COR-L47 (cell line): ENCODE measurements around the gene KCNIP1.

ENCODE experiments used
- DNase-seq: peaks from one replicate; lab custom pipeline; 2025; lab: John Stamatoyannopoulos, UW

The KCNIP1 gene

DNA sequence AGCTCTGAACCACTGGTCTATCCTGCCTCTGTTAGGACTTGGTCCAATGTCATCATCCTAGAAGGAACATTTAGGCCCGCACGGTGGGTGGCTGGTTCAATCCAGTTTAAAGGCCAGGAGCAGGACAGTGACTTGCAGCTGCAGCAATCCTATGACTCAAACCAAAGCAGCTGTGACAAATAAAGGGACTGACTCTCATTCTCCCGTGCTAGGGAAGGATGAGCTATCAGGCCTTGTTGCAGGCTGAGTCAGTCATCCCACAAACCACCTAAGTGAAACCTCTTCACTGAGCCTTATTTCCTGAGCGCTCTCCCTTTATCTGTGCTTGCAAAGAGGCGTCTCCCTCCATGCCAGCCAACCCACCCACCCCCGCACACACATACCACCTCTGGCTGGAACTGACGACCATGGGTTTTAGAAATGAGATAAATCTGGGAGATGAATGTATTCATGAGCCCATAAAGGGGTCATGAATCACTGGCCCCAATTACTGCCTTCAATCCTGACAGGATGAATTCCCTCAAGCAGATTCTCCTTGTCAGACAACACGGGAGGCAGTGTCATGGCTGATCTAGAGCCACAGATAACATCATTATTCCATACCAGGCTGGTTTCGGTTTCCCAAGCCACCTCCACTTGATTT lies 93.4 kb downstream of the KCNIP1 start:
- no peak for DNase-seq

DNA sequence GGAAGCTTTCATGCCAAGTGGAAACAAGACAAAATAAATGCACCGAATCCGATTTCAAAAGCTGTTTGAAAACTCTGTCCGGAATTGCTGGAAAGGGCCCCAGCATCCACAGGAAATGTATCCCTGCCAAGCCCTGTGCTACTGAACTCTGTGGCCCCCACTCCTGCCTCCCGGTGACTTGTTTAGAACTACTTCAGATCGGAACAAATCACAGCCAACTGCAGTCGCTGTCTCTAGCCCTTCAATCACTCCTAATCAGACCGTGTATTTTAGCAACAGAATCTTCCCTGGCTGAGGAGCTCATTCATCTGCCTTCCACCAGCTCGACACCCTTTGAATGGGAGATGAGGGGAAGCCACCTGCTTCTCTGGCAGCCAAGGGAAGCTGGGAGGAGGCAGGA lies 94.1 kb downstream of the KCNIP1 start:
- DNase-seq: no peak

DNA sequence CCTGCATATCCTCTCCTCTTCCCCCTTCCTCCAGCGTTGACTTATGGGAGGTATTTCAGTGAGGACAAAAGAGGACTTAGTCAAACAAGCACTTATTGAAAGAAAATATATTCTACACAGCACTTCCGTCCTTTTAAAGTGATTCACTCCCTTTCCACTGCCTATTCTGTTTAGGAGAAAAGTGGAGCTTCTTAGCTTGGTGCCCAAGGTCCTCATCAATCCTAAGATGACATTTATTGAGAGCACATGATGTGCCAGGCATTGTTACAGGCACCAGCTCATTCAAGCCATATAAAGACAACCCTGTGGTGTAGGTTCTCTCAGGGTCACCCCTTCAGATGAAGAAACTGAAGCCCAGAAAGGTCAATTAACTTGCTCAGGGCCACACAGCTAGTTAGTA lies 95.9 kb downstream of the KCNIP1 start:
- DNase-seq: no peak

DNA sequence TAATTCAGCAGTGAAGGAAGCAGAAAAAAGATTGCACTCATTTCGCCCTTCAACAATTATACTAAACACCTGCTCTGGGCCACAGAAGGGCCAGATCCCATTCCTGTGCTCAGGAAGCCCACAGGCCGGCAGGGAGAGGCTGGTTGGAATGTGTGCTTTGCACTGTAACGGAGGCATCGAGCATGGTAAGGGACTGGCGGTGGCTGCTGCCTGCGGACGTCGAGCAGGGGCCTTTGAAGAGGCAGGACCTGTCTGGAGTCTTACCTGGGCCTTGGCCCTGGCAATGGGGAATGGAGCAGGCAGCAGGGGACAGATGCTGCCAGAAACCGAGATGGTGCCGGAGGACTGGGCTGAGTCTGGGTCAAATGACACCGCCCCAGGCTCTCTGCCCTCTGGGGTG lies 97.8 kb downstream of the KCNIP1 start:
- no peak for DNase-seq

DNA sequence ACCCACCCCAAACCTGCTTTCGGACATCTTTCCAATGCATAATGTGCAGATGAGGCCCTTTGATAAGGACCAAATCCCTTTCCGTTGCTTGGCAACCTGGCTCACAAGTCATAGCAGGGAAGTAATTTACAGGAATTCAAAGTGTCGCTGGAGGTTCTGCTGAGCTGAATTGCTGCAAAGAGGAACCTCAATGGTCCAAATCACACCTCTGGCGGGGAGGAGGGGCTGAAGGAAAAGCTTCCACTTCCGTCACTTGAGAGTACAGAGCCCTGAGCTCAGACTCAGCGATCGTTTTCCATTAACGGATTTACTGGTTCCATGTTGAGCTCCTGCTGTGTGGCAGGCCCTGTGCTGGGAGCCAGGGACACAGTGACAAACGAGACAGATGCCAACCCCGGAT lies 99.3 kb downstream of the KCNIP1 start:
- no peak for DNase-seq

DNA sequence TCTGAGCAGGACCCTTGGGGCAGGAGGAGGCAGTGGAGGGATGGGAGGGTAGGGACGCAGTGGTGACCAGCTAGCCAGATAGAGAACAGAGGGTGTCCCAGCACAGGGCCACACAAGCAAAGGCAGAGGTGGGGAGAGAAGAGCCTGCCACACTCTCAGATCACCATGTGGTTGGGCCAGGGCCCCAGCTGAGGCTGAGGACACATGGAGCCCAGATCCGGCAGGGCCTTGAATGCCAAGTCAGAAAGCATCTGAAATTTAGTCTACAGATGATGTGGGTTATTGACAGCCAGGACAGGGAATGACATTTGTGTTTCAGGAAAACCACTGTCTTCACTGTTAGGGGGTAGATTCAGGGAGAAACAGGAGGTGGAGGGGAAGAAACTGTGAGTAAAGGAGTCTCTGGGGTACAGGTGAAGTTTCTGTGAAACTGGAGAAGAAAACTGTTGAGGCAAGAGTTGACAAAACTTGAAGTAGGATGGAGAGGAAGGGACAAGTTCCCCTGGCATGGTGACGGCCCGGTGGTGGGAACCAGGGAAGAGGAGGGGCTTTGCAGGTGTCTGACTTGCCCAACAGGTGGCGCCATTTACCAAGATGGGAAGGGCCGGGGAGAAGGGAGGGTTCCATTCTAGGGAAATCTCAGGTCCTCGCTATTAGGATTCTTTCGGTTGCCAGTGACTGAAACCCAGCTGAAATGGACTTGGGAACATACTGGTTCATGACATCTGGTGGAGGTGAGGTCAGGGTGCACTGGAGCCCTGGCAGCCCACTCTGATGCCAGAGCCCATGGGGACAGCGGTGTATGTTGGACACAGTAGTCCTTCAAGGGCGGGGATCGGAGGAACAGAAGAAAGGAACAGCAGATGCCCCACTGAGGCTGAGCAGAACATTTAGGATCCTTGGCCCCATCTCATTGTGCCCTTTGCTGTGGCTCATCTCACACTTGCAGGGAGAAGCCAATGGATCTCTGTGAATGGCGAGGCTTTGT lies 100.1 kb downstream of the KCNIP1 start:
- DNase-seq: peak; percentile 52

DNA sequence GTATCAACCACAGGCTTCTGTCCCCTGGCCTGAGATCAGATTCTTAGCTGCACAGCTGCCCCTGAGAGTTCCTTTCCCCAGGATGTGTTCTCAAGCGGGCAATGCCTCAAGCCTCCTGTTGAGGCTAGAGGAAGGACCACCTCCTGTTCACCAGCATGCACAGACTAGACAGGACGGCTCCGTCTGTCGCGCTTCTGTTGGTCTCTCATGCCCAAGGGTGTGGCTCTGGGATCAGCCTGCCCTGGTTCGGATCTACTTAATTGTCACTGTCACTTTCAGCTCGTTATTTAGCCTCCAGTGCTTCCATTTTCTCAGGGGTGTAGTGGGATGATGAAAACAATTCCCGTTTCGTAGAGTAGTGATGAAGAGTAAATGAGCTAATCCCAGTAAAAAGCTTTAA lies 103.1 kb downstream of the KCNIP1 start:
- DNase-seq: no peak

DNA sequence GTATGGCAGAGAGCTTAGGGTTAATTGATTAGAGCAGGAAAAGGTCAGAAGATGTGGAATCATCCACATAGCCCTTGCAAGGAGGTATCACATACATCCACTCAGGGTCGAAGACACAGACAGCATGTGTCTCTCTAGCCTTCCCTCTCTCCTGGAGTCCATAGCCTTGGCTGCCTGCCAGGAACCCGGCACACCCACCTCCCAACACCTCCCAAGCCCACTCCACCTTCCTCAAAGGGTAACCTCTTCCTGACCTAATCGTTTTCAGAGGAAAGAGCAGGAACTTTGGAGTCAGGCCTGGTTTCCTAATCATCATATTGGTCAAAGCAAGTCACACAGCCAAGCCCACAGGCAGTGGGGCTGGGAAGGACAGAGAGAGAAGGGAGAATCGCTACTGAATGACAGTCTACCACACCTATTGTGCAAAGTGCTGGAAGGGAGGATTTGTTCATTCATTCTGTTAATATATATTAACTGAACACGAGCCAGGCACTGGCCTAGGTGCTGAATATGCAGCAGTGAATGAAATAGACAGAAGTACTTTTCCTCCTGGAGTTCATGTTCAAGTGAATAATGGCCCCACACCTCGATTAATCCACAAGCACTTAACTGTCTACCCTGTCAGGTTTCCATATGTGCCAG lies 107.8 kb downstream of the KCNIP1 start:
- no peak for DNase-seq

DNA sequence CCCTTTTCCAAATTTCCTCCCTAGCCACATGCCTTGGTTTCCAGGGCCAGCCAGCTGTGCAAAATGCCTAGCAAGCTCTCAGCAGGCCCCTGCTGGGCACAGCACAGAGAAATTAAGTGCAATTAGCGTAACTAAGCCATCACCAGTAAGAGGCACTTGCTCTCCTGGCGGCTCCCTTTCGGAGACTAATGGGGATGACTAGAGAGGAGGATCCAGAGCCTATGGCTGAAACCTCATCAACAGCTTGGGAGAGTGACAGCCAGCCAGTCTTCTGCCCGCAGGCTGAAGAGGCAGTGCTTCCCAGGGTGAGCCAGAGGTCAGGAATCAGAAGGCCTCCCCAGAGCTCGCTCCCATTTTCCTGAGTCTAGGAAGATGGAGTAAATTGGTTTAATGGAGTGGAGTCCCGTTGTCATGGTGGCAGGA lies 108.4 kb downstream of the KCNIP1 start:
- peak; percentile 66 for DNase-seq

DNA sequence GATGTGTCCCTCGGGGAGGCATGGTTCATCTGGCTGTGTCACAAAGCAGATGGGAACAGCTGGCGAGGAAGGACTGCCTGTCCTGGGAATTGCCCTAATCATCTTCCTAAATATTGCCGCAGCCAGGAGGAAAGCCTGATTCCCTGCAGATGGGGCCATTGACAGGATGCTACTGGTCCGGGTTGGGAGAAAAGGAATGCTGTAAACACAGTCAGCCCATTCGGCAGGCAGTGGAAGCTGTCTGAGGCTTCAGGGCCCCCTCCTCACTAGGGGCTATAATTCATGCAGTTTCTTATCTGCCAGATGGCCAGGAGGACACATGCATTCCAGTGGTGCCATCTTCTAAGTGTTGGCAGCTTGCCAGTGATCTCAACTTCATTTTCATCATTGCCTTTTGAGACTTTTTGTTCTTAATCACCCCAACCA lies 110.3 kb downstream of the KCNIP1 start:
- no peak for DNase-seq

DNA sequence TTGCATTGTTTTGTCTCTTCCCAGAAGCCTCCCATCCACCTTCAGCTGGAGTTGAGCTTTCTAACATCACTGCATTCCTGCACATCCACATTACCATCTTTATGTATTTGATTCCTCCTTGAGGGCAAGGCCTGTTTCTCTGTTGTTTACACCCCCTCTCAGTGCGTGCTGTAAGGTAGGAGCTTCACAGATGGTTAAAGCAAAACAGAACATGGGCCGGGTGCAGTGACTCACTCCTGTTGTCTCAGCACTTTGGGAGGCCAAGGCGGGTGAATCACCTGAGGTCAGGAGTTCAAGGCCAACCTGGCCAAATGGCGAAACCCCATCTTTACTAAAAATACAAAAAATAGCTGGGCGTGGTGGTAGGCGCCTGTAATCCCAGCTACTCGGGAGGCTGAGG lies 110.9 kb downstream of the KCNIP1 start:
- no peak for DNase-seq

DNA sequence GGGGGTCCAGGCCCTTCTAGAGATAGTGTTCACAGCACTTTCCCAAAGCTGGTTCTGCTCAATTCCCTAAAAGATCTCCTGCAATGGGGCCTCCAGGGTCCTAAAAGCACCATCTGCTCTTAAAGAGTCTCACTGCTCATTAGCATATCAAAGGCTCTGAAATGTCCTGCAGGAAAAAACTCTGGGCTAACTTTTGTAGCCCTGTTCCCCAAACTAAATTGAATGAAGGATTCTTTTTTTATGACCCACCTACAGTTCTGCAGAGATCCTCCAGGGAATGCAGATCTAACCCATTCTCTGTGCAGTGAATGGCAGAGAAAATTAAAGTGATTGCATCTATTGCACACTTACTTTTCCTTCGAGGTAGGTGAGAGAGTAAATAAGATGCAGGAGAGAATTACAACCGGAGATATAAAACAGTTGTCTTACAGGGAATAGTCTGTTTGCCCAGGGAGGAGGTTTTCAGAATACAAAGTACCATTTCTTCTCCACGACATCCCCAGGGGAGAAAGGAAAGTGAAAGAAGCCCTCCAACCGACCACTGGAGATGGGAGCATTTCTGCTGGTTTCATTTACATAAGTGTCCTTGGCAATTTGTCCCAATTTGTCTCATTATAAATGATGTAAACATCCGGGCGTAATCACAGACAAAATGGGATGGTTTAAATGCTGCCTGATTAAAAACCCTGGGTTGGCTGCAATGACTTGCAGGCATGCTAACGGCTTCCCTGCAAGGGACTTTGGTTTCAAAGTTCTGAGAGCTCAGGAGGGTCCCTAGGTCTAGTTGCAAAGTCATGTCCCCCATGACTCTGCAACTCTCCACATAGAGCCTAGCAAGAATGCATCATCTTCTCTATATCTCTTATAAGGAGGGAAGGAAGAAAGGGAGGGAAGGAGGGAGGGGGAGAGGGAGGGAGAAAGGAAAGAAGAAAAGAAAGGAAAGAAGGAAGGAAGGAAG lies 114.0 kb downstream of the KCNIP1 start:
- peak; percentile 63 for DNase-seq

DNA sequence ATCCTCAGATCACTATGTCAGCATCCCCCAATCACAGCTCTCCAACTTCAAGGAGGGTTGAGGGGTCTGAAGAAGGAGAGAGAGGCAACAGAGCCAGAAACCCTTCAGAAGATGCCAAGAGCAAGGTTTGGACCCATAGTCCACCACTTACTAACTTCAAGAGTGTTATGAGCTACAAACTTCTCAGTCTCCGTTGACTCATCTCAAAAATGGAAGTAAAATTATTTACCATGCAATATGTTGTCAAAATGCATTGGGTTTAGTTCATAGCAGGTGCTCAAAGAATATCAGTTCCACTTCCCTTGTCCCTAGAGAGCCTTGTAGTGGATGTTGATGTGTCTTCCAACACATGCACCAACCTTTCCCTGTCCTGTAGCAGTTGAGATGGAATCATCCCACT lies 116.0 kb downstream of the KCNIP1 start:
- no peak for DNase-seq

DNA sequence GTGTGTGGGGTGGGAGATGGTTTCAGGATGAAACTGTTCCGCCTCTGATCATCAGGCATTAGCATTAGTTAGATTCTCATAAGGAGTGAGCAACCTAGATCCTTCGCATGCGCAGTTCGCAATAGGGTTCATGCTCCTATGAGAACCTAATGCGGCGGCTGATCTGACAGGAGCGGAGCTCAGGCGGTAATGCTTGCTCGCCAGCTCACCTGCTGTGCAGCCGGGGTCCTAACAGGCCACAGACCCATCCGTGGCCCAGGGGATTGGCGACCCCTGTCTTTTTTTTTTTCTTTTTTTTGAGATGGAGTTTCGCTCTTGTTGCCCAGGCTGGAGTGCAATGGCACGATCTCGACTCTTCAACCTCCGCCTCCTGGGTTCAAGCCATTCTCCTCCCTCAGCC lies 119.1 kb downstream of the KCNIP1 start:
- no peak for DNase-seq

DNA sequence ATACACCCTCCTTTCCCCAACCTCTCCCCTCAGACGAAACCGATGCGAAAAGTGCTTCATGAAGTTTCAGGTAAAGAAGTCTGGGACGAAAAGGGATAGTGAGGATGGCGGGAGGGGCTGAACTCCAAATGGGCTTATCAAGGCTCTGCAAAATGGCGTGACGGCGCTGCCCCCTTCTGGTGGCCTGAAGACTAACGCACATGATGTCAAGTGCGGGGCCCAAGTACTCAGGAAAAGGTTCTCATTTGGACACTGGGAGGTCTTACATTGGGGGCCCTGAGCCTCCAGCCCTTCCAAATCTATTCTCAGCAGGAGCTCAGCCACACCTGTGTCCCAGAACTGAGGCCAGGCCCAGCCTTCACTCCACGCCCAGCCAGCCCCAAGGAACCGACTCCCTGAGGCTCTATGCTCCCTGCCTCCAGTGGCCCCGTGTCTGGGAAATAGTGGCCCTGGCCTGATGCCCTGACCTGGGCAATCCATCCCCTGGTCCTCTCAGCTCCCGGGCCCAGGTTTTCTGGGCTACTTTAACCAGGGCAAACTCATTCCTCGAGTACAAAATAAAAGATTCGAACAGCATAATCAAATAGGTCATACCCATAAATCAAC lies 119.9 kb downstream of the KCNIP1 start:
- peak; percentile 44 for DNase-seq

DNA sequence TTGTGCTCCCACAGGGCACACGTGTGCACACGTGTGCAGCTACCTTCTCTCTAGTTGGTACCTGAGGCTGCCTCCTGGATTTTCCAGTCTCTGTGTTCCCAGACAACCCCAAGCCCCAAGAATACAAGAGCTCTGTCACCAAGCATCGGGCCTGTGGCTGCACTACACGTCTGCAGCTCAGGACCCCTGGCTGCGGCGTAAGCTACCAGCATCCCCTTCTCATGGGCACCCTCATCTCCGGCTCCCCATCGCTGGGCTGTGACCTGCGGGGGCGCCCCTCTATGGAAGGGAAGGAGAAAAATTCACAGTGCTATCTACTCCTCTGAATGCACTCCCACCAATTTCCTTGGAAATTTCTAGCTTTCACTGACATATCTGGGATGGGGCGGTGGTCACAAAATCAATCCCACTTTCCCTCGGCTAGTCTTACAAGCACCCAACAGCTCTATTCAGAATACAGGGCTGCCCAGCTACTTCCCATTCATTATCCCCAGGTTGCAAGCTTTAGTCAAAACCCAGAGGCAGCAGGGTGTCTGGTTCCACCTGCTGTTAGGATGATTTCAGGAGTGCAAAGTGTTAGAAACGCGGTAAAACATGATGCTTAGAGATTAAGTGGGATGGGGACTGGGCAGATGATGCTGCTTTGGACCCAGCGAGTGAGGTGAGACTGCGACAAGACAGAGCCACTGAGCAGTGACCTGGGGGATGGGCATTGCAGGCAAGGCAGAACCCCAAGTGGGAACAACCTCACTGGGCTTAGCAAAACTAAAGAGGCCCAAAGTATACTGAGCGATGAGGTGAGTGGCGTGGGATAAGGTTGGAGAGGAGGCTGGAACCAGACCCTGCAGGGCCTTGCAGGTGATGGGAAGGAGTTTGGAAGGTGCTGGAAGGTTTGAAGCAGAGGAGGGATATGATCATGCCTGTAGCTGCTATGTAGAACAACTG lies 121.7 kb downstream of the KCNIP1 start:
- DNase-seq: peak; percentile 44

DNA sequence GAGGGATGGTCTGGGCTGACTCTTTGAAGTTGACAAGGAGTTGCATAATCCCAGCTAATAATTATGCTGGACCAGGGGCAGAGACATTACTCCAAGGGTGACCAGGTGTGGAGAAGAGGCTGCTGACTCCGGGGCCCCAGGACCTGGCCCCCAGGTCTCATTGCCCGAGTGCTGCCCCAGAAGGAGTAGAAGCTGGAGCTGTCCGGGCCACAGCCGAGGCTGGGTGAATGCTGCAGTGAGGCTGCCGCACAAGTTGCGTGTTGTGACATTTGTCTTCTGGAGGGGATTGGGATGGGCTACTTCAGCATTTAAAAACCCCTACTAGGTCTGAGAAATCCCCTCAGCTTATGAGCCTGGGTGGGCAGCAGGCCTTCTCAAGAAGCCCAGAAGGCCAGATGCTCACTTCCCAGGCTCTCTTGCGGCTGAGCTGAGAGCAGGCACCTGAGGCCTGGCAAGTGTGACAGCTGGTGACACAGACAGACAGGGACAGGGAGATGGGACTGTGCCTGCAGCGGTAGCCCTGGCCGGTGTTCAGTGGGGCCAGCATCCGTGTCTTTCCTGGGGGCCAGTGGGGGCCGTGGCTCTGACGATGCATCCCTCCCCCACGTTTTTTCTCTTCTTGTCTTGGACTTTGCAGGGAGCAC lies 122.8 kb downstream of the KCNIP1 start:
- no peak for DNase-seq

DNA sequence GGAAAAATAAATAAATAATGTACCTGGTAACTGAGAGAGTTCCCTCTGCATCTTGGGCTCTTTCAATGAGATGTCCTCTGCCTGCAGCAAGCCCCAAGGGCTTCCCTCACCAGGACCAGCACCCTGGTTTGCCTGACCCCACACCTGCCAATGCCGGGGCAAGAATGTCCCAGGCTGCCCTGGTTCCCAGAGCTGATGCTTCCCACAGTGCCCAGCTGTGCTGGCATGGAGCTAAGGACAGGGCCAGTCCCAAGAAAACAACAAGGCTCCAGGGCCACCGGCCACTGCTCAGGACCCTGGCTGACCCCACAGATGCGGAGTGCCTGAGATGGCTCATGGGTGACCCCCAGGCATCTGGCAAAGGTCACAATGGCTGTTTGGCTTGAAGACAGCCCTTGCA lies 123.5 kb downstream of the KCNIP1 start:
- no peak for DNase-seq

DNA sequence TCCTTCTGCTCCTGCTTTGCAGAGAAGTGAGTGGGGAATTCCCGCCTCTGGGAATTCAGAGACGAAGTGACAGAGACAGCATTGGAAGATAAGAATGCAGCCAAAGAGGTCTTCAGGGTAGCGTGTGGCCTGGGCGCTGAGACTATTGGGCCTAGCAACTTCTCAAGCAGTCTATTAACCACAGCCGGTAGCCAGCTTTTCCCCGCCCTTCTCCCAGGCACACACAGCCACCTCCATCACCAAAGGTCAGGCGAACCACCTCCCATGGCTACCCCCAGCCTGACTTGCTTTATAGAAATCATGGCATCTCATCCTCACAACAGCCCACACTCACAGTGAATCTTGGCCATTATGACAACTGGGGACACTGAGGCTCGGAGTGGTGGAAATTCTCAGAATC lies 124.2 kb downstream of the KCNIP1 start:
- no peak for DNase-seq
